Midbrain (tissue), 1 donor: Measurements from ENCODE around the gene CTR9.
"Not testable (repeated sequence)": the region's sequence is repeated elsewhere in the genome, so short reads cannot be mapped to it uniquely, and the experiment has no call there.

Experiments
- DNase-seq: peaks from one replicate; lab custom pipeline; 2025; lab: John Stamatoyannopoulos, UW

CTR9 gene

GRCh38 chr11:10822491-10822890 is 71.4 kb downstream of the CTR9 start:
- DNase-seq: not testable (repeated sequence)

- DNase-seq: no peak
Measured at GRCh38 chr11:10823152-10823579, 72.1 kb downstream of the CTR9 start.

GRCh38 chr11:10824888-10825287 is 73.8 kb downstream of the CTR9 start:
- no peak for DNase-seq

GRCh38 chr11:10828402-10828801 is 77.4 kb downstream of the CTR9 start:
- DNase-seq: no peak

- no peak for DNase-seq
Measured at GRCh38 chr11:10829139-10829538, 78.1 kb downstream of the CTR9 start.
